IPS-11a (cell line): ENCODE results near the gene SYNJ2.

ENCODE experiments used
- H3K4me3 ChIP-seq: one replicate; pipeline ENCODE4 v1.5.1; 2013; ENCODE audit warnings: low read depth, low read length, control low read depth

The SYNJ2 gene

DNA sequence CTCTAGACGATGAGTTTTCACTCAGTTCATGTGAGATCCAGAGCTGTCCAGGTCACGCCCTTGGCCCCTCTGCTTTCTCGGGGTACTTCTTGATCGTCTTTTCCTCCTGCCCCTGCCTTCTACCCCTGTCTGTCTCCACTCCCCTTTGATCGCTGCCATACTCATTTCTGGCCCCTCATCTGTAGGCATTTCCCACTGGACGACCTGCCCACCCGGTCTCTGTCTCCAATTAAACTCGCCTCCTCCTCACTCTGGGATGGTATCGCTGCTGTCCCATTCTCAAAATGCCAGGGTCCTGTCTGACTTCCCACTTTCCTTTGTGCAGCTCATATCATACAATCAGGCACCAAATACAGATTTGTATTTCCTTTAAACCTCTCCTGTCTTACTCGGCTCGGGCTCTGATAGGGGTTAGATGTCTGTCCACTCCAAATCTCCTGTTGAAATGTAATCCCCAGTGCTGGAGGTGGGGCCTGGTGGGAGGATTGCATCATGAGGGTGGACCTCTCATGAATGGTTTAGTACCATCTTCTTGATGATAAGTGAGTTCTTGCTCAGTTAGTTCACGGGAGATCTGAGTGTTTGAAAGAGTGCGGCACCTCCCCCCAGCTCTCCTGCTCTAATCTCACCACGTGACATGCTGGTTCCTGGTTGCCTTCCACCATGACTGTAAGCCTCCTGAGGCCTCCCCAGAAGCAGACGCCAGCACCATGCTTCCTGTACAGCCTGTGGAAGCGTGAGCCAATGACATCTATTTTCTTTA, 3.5 kb upstream of the SYNJ2 start:
- H3K4me3 ChIP-seq = no peak overlapping the region

DNA sequence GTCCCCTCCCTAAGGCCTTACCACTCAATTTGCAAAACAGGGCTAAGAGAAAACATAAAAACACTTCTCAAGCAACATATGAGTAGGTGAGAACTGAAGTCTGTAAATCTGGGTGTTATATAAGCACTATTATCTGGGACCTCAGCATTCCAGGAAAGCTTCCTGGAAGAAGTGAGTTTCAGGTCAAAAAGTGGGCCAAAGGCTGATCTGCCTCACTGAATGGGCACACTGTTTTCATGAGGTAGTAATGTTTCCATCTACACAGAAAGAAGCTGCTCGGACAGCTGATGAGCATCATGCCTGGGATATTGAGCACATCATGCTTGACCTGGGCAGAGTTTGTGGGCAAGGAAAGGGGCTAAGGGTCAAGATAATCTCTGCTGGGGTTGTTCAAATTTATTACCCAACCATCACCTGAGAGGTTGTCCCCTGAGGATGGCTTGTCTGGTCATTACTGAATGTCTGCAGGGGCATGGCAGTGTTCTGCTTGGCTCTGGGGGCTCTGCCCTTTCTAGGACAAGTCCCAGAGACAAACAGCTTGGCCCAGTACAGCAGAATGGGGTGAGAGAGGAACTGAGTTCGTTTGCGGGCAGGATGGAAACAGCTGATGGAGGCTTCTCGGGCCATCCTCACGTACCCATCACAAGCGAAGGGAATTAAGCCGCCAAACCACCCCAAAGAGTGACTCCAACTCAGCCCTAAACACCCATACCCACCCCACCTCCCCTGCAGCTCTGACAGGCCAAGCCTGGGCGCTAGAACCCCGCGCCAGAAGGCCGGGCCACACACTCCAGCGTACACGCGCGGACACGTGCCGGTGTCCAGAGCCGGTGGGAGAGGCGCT, 1.2 kb upstream of the SYNJ2 start:
- no peak overlapping the region for H3K4me3 ChIP-seq

DNA sequence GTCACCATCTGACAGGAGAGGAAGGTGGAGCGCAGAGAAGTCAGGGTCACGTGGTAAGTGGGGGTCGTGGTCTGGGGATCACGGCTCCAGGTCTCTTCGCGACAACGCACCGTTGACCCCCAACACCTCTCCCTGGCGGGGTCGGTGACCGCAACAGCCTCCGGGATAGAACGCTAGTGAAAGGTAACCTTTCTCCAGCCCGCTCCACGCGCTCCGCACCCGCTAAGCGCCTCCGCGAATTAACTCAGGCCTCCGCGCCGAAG, 600 bp upstream of the SYNJ2 start:
- H3K4me3 ChIP-seq = peak overlapping the region; percentile 62

DNA sequence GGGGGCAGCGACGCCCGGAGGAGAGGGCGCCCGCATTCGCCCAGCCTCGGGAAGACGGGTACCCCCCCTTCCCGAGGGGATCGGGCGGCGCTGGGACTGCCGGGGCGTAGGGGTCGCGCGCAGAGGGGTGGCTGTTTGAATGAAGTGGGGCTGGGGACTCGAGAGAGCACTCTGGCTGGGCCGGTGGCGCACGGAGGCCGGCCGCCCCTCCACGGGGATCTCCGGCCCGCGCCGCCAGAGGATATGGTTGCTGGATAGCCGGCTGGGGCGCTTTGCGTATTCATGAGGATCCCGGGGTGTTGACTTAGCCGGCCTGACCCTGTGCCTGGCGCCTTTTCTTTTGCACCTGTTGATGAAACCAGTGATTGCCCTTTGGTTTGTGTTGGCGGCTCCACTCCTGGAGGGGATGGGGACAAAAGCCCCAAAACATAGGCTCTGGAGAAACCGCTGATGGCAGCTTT, 469 bp downstream of the SYNJ2 start:
- peak overlapping the region; percentile 62 for H3K4me3 ChIP-seq

DNA sequence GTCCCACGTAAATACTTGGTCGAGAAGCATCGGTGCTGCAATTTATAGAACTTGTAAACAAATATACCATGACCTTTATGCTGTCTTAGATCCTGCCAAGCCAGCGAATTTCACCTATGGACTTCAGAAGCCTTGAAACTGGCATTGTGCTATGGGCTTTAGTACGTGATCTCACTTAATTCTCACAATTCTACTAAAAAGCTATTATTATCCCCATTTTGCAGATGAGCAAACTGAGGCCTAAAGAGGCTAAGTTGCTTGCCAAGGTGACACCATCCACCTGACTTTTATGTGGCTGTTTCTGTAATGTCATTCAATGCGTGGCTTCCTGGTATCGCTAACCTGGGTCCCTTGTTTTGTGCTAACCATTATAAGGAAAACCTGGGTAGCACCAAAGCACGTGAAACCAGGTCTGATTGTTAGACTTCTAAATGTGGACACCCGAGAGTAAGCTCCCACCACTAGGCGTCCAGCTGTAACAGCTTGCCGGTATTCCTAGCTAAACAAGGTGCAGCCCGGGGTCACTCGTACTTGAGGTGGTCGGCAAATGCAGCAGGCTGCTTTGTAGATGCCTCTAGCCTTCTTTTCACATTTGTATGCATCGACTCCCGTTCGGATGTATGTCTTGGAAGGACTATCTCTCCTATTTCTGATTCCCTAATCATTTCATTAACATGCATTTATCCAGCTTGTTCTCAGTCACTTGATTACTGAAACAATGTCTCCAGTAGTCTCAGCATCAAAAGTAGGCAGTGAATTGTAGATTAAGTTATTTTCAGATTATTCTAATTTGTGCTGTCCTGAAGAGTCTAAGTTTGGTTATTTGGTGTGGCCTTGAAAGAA, 1.1 kb downstream of the SYNJ2 start:
- H3K4me3 ChIP-seq = peak overlapping the region; percentile 62

DNA sequence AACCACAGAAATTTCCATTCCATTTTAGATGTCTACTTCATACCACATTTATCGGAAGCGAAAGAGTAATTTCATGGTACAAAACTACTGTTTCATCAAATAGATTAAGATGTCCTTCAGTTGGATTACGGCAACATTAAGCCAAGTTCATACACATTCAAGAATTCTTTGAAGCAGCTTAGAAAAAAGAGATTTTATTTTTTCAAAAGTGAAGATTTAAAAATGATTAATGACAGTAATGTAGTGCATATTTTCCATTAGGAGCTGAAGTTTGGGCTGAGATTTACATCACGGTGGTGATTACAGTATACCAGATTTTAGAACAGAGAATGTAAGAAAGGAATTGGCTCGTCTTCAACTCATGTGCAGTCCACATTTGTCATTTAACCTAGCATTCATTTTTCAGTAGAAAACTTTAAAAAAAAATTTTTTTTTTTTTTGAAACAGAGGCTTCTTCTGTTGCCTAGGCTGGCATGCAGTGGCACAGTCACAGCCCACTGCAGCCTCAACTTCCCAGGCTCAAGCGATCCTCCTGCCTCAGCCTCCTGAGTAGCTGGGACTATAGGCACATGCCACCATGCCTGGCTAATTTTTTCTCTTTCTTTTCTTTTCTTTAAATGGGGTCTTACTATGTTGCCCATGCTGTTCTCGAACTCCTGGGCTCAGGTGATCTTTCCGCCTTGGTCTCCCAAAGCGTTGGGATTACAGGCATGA, 1.9 kb downstream of the SYNJ2 start:
- no peak overlapping the region for H3K4me3 ChIP-seq

DNA sequence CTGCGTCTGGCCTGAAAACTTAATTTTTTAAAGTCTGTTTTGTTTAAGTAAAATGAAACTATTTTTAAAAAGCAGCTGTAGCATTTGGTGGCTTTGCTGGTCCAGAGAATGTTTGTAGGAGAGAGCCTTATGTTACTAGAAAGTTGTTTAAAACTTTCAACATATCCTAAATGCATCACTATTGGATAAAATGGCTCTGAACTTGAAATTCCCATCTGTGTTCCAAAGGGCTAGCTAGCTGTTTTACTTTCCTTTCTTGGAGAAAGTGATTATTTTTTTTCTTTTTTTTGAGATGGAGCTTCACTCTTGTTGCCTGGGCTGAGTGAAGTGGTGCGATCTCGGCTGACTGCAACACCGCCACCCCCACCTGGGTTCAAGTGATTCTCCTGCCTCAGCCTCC, 2.5 kb downstream of the SYNJ2 start:
- H3K4me3 ChIP-seq = no peak overlapping the region

DNA sequence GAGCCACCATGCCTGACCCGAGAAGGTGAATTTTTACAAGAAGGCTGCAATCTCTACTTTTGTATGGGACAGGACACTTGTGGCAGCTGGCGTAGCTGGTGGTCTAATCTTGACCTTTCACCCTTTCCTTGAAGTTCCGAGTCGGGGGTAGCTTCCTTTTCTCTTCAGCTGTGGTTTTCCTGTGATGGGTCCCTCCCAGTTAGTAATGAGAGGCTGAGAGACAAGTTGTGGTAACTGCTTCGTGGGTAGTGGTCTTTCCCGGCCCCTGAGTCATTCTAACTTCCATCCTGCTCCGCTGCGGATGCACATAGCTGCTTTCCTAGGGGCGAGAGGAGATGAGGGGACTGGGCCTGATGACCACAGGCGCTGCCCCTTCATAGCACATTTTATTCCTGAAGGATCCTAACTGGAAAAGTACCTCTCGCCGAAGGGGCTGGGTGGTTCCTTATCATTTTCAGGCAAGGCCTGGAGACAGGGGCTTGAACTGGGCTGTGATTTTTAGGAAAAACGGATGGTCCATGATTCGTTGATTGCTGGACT, 3.1 kb downstream of the SYNJ2 start:
- no peak overlapping the region for H3K4me3 ChIP-seq

DNA sequence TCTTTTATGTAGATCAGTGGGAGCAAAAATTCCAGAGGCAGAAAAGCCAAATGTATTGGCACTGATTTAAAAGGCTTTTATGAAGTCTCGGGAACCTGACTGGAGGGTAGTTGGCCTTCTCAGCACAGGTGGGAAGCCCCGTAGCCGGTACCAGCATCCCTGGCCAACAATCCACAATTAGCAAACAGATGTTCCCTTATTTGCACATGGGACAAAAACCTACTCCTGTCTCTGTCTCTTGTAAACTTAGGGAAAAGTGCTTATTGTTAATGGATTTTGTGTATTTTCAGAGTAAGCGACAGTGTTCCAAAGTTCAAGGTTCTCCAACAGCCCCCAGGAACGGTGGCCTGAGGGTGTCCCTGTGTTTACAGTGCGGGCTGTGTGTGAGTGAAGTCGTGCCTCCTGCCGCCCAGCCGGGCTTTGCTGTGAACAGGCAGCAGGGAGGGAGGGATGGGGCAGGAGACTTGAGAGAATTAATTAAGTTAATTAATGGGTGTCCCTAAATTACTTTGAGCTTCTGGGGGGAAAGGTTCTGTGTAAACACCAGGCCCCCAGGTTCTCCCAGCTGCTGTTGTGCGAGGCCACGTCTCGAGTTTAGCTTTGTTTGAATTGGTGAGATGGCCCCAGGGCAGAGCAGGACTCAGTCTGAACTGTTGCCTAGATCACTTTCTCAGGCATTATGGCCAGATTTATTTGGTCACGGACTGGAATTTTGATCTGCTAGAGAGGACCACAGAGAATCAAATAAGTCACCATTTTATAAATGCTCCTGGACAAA, 3.9 kb downstream of the SYNJ2 start:
- no peak overlapping the region for H3K4me3 ChIP-seq

DNA sequence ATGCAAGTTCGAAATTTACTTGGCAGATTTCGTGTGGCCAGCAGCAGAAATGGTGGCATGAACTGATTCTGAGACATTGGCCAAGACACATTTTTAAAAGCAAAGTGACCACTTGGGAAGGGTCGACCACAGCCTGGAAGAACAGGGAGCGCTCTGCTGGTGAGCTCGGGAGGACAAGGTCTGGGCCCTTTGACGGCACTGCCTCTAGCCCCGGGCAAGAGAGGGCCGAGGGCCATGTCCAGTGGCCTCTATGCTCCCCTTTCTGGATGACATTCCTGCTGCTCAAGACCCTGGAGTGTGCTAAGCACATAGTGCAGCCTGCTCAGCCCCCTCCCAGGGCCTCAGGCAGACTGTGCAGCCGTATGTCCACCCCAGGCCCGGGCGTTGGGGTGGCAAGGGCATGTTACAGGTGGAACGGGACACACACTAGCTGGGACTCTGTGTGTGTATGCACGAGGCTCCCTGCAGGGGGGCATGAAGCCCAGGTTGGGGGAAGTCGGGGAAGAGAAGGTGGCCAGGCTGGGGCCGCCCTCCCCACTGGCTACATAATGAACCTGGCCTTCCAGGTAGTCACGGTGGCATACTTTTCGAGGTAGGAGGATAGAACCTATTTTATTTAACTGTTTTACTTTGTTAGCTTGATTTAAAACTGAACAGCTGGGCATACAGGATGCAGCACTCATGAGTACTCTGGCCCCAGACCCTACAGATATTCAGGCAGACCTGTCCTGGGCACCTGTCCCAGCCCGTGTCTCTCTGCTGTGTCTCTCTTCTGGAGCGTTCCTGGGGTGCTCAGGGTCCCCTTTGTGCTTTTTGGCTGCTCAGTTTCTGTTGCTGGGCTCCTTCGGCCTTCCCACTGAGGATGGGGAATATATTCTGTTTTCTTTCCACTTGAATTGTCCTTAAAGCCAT, 6.4 kb downstream of the SYNJ2 start:
- H3K4me3 ChIP-seq = no peak overlapping the region

DNA sequence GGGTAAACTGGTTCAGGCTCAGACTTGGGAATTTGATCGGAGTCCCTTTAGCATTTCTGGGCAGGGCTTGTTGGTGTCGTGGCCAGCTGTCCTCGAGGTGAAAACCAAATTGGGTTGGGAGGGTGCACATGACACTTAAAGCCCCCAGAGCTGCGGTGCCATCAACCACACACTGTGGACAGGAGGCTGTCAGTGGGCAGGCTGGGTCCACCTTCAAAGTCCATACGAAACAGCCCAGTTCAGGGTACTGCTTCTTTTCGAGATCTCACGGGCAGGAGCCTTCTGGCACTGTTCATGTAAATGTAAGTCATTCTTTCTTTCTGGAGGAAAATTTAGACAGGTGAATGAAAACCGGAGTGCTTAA, 7.0 kb downstream of the SYNJ2 start:
- no peak overlapping the region for H3K4me3 ChIP-seq

DNA sequence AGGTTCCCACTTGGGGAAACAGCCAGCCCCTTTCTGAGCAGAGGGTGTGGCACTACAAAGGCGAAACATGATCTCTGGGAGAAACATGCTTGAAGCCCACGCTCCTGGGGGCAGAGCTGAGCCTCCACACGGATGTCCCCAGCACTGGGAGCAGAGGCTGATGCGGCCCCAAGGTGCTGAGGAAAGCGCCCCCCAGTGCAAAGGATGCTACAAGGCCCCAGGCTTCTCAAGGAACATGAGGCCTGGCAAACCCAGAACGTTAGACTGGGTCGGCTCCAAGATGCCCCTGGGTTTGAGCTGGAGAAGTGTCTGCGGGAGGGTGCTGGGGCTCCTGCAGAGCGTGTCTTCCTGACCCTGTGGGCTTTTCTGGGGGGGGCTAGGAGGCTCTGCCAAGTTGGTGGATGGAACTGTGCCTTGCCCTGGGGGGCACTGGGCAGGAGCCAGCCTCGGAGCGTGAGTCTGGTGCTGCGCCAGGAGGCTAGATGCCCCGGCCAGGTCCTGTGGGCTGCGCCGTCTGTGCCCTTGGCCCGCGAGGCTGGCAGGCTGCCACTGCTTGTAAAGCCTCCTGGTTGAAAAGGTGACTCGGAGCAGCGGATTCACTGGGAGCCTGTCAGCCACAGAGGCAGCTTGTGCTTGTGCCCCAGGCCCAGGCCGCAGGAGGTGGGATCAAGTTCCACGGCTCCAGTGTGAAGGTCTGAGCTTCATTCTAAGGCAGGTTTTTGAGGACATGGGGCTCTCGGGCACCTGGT, 8.1 kb downstream of the SYNJ2 start:
- no peak overlapping the region for H3K4me3 ChIP-seq

DNA sequence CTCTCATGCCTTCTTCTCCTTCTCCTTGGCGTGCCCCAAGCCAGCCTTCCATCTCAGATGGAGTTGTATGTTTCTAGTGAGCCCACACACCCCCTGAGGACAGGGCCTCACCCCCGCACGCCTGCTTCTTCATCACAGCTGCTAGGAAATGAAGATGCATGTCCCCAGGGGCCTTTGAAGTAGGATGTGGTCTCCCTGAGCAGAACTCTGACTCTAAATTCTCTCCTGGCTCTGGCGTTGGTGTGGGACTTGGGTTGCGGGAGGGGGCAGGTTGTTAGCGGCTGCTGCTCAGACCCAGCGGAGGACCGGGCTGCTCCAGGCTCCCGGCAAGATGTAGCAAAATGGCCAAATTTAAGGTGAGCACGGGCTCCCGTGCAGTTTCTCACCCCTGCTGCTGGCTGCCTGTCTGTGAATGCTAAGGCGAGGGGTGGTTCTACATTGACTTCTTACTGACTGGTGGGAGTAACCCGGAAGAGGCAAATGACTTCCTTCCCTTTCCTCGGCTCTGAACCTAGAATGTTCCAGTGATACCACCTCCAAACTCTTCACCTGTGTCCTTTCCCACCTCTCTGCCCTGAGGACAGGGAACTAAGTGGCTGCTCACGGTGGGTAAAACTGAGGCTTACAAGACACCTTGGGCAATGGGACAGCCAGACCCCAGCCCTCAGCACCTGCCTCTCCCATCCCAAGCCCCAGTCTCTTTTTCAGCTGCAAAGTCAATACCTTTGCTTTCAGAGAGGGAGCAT, 8.8 kb downstream of the SYNJ2 start:
- H3K4me3 ChIP-seq = no peak overlapping the region

DNA sequence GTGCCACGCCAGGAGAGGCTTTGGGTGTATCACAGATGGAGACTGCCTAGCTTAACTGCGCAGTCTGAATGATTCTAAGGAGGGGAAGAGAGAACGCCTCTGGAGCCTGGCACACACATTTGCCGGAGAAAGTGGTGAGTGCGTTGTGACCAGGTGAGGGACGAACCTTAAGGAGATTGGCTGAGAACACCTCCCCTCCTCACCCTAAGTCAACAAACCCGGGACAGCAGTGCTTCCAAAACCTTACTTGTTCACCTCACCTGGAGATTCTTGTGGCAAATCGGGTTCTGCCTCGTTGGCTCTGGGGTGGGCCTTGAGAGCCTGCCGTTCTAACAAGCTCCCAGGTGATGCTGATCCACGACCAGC, 9.4 kb downstream of the SYNJ2 start:
- no peak overlapping the region for H3K4me3 ChIP-seq

DNA sequence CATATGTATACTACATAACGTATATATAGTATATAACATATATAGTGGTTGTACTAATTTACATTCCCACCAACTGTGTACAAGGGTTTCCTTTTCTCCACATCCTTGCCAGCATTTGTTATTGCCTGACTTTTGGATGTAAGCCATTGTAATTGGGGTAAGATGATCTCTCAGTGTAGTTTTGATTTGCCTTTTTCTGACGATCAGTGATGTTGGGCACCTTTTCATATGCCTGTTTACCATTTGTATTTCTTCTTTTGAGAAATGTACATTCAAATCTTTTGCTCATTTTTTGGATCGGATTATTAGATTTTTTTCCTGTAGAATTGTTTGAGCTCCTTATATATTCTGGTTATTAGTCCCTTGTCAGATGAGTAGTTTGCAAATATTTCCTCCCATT, 11.4 kb downstream of the SYNJ2 start:
- H3K4me3 ChIP-seq = no peak overlapping the region

DNA sequence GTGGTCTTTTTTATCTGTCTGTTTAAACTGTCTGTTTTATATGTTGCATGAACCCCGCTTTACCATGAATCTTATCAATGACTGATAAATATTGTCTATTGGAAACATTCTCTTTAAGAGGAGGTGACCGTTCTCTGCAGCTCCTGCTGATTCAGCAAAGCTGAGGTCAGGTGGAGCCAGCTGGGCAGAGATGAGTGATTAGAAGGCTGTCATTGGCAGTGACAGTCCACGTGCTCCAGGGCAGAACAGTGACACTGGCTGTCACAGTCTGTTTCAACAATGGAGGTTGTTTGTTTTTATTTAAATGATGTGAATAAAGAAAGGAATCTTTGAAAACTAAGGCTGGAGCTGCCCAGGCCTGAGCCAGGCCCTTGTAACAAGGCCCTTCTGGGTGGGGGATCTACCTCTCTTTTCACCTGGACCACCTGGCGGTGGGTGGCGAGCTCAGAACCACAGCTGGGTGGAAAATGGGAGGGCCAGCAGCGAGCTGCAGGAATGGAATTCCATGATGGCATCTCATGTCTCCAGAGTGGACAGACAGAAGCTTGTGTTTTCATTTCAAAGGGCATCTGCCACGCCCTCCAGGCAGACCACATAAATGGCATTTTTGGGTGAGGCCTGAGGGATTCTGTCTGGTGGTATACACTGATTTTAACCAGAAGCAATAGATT, 12.6 kb downstream of the SYNJ2 start:
- no peak overlapping the region for H3K4me3 ChIP-seq

DNA sequence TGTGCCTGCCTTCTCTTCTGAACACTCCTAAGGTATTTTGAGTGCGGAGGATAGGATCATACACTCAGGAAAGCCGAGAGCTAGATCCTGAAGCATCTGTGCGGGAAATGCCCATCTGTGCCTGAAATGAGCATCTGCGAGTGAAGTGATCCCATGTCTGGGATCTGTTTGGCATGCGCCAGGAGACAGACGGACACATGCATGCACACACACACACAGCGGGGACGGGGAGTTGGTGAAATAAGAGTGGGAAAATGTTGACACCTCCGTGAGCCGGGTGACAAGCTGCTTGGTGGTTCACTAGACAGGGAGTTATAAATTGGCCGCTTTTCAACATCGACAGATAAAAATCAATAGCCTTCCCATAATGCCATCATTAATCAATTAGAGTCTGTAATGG, 13.8 kb downstream of the SYNJ2 start:
- no peak overlapping the region for H3K4me3 ChIP-seq
